Stomach (tissue), 9 donors: ENCODE measurements around the gene DDC. TPM values are rescaled to one million over a fixed set of nuclear protein-coding genes. Genes with fewer than 3 reads are reported as not detected.

Experiments
- DNase-seq, 2 donors: peaks; one replicate each; pipeline versions ENCODE4 v3.0.0 to v3.0.0-alpha.2; 2013 to 2019
- H3K27ac ChIP-seq, 5 donors: fragments of 200-600 bp in 4 of 5; sonication (generic) in 4 of 5; one replicate each; pipeline ENCODE4 v1.5.1; 2013 to 2019; ENCODE audit warnings: mild to moderate bottlenecking in 1 of 5, moderate library complexity in 1 of 5
- H3K27me3 ChIP-seq, 3 donors: fragments of 200-600 bp; sonication (generic); one replicate each; pipeline ENCODE4 v1.5.1; 2017 to 2019; ENCODE audit warnings: mixed run types in 1 of 3
- H3K36me3 ChIP-seq, 4 donors: fragments of 200-600 bp; sonication (generic); 1 replicate in 3 of 4; 2 replicates in 1 of 4; pipeline ENCODE4 v1.5.1; 2016 to 2019
- H3K4me1 ChIP-seq, 4 donors: fragments of 200-600 bp; sonication (generic); one replicate each; pipeline ENCODE4 v1.5.1; 2016 to 2019
- H3K4me3 ChIP-seq, 4 donors: fragments of 200-600 bp; sonication (generic) in 3 of 4; one replicate each; pipeline ENCODE4 v1.5.1; 2016 to 2019; ENCODE audit warnings: mild to moderate bottlenecking in 1 of 4
- H3K9me3 ChIP-seq, 4 donors: fragments of 200-600 bp; sonication (generic); one replicate each; pipeline ENCODE4 v1.5.1; 2016 to 2019
- CTCF ChIP-seq, 7 experiments: fragments of 450-650 bp in 4 of 7; fragments of 200-600 bp in 3 of 7; sonication (generic) in 3 of 7; IDR thresholded peaks; one replicate each; pipeline ENCODE4 v1.5.1; 2016 to 2019; ENCODE audit warnings: antibody characterized with exemption in 7 of 7, control low read depth in 2 of 7, mild to moderate bottlenecking in 1 of 7
- EP300 ChIP-seq: sonication (generic); formaldehyde crosslinking; IDR thresholded peaks from one replicate; pipeline ENCODE4 v1.6.1; 2017; ENCODE audit warnings: antibody characterized with exemption
- POLR2A ChIP-seq, 4 donors: fragments of 450-650 bp; IDR thresholded peaks; one replicate each; pipeline ENCODE4 v1.6.1; 2016; ENCODE audit warnings: antibody characterized with exemption in 4 of 4, control low read depth in 2 of 4, mild to moderate bottlenecking in 1 of 4, moderate library complexity in 1 of 4
- POLR2AphosphoS5 ChIP-seq, 3 donors: sonication (generic); formaldehyde crosslinking; IDR thresholded peaks; one replicate each; pipeline ENCODE4 v1.6.1; 2016; ENCODE audit warnings: antibody characterized with exemption in 3 of 3
- WGBS, 5 donors: extraction: QIAGEN DNeasy Blood & Tissue Kit in 3 of 5; methylation state at CpG; one replicate each; pipeline versions ENCODE4 v1.1.5 to v1.1.7; 2013 to 2018; 5-methylcytosine and 5-hydroxymethylcytosine counted together
- intact Hi-C: fragments of 100-400 bp; cut with DNase I; formaldehyde crosslinking; loops from one replicate; pipeline ENCODE4 v1.15.1; 2023; ENCODE audit warnings: low total_unique reads
- polyA plus RNA-seq, 3 donors: library from polyadenylated mRNA; stranded (reverse); fragments of 200-250 nt; gene quantifications; one replicate each; pipeline ENCODE4 v1.2.3, GENCODE V29; 2013
- total RNA-seq, 5 donors: library from RNA; depleted of rRNA; stranded (reverse); fragments of >200 nt; gene quantifications; one replicate each; pipeline versions ENCODE4 v1.1.0 to v1.2.3, GENCODE V29; 2014 to 2016
- donor health status: healthy with polysubstance abuse.
- donor health status: Bipolar disorder and iron deficiency.
- donor health status: healthy.

Gene DDC
- total and polyA plus RNA-seq, 8 donors = 0.95 to 95.0 (median 4.7) TPM; not detected in 3

DNA sequence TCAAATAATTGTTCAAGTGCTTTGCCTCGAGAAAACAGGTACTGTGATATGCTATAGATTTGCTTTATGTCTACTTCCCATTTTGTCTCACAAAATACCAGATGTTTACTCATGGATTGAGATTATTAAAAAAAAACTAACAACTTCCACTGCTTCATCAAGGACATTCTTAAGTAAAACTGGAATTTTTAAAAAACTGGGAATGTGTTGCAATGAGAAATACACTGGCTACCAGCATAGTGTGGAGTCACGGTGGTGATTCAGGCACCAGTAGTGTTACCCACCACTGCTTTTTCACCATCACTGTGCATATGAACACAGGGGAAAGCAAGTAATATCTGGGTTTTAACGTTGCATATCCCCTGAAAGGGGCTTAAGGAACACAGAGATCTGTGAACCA lies 136.3 kb downstream of the DDC start:
- WGBS, 5 donors = 62 to 83% (median 72%) methylated on average over 3 of the region's 3 CpGs
- Histone ChIP-seq H3K9me3 (no peaks in the 10 kb centered on the region), H3K36me3 (no peaks in the 10 kb centered on the region), H3K4me3 (no peak overlapping the region), H3K4me1 (no peaks in the 10 kb centered on the region), H3K27ac (no peak overlapping the region), H3K27me3 (no peaks in the 10 kb centered on the region)
- DNase-seq = no peak
- intact Hi-C loops = no loop called here
- TF ChIP-seq POLR2AphosphoS5 (IDR thresholded peaks at IDR 0.05) (no peak), POLR2A (IDR thresholded peaks at IDR 0.05) (no peak), EP300 (no peak), CTCF (IDR thresholded peaks at IDR 0.05) (no peak)

GRCh38 chr7:50427518-50427917 lies 137.7 kb downstream of the DDC start:
- no peaks in the 10 kb centered on the region for H3K36me3 ChIP-seq
- DNase-seq = no peak
- 78 to 91% (median 86%) methylated on average over 2 of the region's 2 CpGs for WGBS, 5 donors
- no peaks in the 10 kb centered on the region for H3K9me3 ChIP-seq
- no peak overlapping the region for H3K27ac ChIP-seq
- TF ChIP-seq POLR2AphosphoS5 (IDR thresholded peaks at IDR 0.05) (no peak), EP300 (no peak), CTCF (IDR thresholded peaks at IDR 0.05) (no peak)
- H3K4me3 ChIP-seq = no peak overlapping the region
- H3K4me1 ChIP-seq = no peaks in the 10 kb centered on the region
- no peaks in the 10 kb centered on the region for H3K27me3 ChIP-seq
- intact Hi-C loops = no loop called here

DNA sequence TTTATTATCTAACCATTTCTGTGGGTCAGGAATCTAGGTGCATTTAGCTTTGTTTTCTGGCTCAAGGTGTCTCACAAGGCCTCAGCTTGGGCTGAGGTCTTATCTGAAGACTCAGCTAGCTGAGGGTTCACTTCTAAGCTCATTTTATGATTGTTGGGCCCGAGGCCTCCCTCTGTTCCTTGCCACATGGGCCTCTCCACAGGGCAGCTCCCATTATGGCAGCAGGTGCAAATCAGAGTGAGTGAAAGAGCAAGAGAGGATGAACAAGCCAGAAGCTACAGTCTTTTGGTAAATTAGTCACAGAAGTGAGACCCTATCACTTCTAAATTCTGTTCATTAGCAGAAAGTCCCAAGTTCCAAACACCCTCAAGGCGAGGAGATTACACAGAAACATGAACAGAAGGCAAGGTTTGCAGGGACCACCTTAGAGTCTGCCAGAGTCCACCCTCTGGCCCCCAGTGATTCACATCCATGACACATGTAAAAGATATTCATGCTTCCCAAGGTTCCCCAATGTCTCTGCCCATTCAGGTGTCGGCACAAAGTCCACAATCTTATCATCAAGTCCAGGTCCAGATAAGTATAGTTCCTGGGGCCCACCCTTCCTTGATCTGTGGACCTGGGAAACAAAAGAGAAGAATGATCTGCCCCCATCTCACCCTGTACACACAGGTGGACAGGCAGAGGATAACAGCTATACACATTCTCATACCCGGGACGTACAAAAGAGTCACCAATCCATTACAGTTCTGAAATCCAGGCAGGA lies 138.7 kb downstream of the DDC start:
- TF ChIP-seq CTCF (IDR thresholded peaks at IDR 0.05) (no peak), POLR2A (IDR thresholded peaks at IDR 0.05) (no peak), EP300 (no peak), POLR2AphosphoS5 (IDR thresholded peaks at IDR 0.05) (no peak)
- intact Hi-C loops = no loop called here
- no peaks in the 10 kb centered on the region for H3K9me3 ChIP-seq
- 57 to 78% (median 66%) methylated on average over 4 to 5 of the region's 5 CpGs for WGBS, 5 donors
- no peak overlapping the region for H3K4me3 ChIP-seq
- no peak overlapping the region for H3K27ac ChIP-seq
- no peaks in the 10 kb centered on the region for H3K36me3 ChIP-seq
- no peaks in the 10 kb centered on the region for H3K27me3 ChIP-seq
- no peaks in the 10 kb centered on the region for H3K4me1 ChIP-seq
- DNase-seq = no peak

GRCh38 chr7:50425318-50425717 lies 139.9 kb downstream of the DDC start:
- H3K27me3 ChIP-seq = no peaks in the 10 kb centered on the region
- WGBS, 5 donors = 89 to 94% (median 90%) methylated on average over 6 of the region's 6 CpGs
- intact Hi-C loops = no loop called here
- H3K9me3 ChIP-seq = no peaks in the 10 kb centered on the region
- H3K36me3 ChIP-seq = no peaks in the 10 kb centered on the region
- no peak overlapping the region for H3K27ac ChIP-seq
- no peak overlapping the region for H3K4me3 ChIP-seq
- TF ChIP-seq CTCF (IDR thresholded peaks at IDR 0.05) (no peak), POLR2A (IDR thresholded peaks at IDR 0.05) (no peak), EP300 (no peak)
- H3K4me1 ChIP-seq = no peaks in the 10 kb centered on the region
- DNase-seq = no peak
